ENCODE data around the gene WDFY4.

DNA sequence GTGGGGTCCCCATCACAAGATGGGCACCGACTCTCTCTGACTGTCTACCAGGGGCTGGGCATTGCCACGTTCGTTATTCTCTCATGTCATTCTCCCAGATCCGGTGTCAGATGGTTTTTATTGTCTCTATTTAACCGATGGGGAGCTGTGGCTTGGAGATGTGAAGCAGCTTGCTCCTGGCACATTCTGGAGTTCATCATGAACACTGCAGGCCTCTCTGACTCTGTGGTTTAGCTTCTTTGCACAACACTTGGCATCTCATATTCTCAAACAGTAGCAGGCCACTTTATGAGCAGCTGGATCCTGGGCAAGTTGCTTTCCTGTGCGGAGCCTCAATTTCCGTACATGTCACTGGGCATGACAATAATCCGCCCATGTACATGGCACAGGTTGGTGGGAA, 135.1 kb downstream of the WDFY4 start:
- TF ChIP-seq SMC3 (IDR thresholded peaks at IDR 0.05; ENCODE audit: low read depth, low read length) (no peak), EP300 (IDR thresholded peaks at IDR 0.05; ENCODE audit: borderline replicate concordance in 1 of 2, low read depth in 1 of 2, low read length in 1 of 2) (no peak), EZH2phosphoT487 (IDR thresholded peaks at IDR 0.05; ENCODE audit: borderline replicate concordance, low read depth) (no peak), MXI1 (IDR thresholded peaks at IDR 0.05; ENCODE audit: low read depth, low read length) (no peak), CHD2 (IDR thresholded peaks at IDR 0.05; ENCODE audit: low read length, partially characterized antibody) (no peak), SIN3A (IDR thresholded peaks at IDR 0.05; ENCODE audit: borderline replicate concordance, low read depth, low read length) (no peak)
- TF ChIP-seq, protein P1, sequence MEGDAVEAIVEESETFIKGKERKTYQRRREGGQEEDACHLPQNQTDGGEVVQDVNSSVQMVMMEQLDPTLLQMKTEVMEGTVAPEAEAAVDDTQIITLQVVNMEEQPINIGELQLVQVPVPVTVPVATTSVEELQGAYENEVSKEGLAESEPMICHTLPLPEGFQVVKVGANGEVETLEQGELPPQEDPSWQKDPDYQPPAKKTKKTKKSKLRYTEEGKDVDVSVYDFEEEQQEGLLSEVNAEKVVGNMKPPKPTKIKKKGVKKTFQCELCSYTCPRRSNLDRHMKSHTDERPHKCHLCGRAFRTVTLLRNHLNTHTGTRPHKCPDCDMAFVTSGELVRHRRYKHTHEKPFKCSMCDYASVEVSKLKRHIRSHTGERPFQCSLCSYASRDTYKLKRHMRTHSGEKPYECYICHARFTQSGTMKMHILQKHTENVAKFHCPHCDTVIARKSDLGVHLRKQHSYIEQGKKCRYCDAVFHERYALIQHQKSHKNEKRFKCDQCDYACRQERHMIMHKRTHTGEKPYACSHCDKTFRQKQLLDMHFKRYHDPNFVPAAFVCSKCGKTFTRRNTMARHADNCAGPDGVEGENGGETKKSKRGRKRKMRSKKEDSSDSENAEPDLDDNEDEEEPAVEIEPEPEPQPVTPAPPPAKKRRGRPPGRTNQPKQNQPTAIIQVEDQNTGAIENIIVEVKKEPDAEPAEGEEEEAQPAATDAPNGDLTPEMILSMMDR (IDR thresholded peaks at IDR 0.05) = no peak
